Activated effector memory CD4-positive, alpha-beta T cell treated with Interleukin-2 at 50 U/mL for 16 hours (primary cell): Measurements from ENCODE around the gene NFAT5.
"Not testable (repeated sequence)": the region's sequence is repeated elsewhere in the genome, so short reads cannot be mapped to it uniquely, and the experiment has no call there.

Source experiments
- DNase-seq: peaks from one replicate; pipeline ENCODE4 v3.0.0-alpha.2; 2020

Gene NFAT5

GRCh38 chr16:69555867-69556266 lies 9.9 kb upstream of the NFAT5 start:
- DNase-seq, result no peak

- DNase-seq, result no peak
These were observed 6.6 kb upstream of the NFAT5 start for GRCh38 chr16:69559164-69559563.

- DNase-seq, result not testable (repeated sequence)
These were observed 4.4 kb upstream of the NFAT5 start for GRCh38 chr16:69561367-69561766.

GRCh38 chr16:69561901-69562300 lies 3.9 kb upstream of the NFAT5 start:
- DNase-seq, result no peak

GRCh38 chr16:69562813-69563212 lies 3.0 kb upstream of the NFAT5 start:
- no peak for DNase-seq

GRCh38 chr16:69563605-69564580 lies 1.9 kb upstream of the NFAT5 start:
- DNase-seq, result peak; percentile 27

GRCh38 chr16:69564845-69565670 lies 708 bp upstream of the NFAT5 start:
- DNase-seq, result no peak

- DNase-seq, result no peak
These were observed 644 bp downstream of the NFAT5 start for GRCh38 chr16:69566240-69566980.

- DNase-seq, result no peak
These were observed 1.4 kb downstream of the NFAT5 start for GRCh38 chr16:69566981-69567680.

GRCh38 chr16:69568676-69569075 lies 2.9 kb downstream of the NFAT5 start:
- DNase-seq, result no peak

- DNase-seq, result not testable (repeated sequence)
These were observed 13.0 kb downstream of the NFAT5 start for GRCh38 chr16:69578771-69579170.

GRCh38 chr16:69579783-69580481 lies 14.2 kb downstream of the NFAT5 start:
- DNase-seq, result no peak

GRCh38 chr16:69581297-69581696 lies 15.5 kb downstream of the NFAT5 start:
- DNase-seq, result no peak

GRCh38 chr16:69584493-69584892 lies 18.7 kb downstream of the NFAT5 start:
- not testable (repeated sequence) for DNase-seq

GRCh38 chr16:69589434-69590269 lies 23.9 kb downstream of the NFAT5 start:
- no peak for DNase-seq

- DNase-seq, result no peak
These were observed 24.8 kb downstream of the NFAT5 start for GRCh38 chr16:69590590-69590989.

GRCh38 chr16:69593751-69594255 lies 28.0 kb downstream of the NFAT5 start:
- no peak for DNase-seq

GRCh38 chr16:69595127-69596036 lies 29.6 kb downstream of the NFAT5 start:
- DNase-seq, result no peak

GRCh38 chr16:69596801-69597200 lies 31.0 kb downstream of the NFAT5 start:
- no peak for DNase-seq
